GM03348 (cell line): ENCODE measurements around the gene FJX1.

ENCODE experiments used
- DNase-seq: peaks from one replicate; pipeline ENCODE4 v3.0.0; 2012; ENCODE audit warnings: low spot score

FJX1 gene, protein sequence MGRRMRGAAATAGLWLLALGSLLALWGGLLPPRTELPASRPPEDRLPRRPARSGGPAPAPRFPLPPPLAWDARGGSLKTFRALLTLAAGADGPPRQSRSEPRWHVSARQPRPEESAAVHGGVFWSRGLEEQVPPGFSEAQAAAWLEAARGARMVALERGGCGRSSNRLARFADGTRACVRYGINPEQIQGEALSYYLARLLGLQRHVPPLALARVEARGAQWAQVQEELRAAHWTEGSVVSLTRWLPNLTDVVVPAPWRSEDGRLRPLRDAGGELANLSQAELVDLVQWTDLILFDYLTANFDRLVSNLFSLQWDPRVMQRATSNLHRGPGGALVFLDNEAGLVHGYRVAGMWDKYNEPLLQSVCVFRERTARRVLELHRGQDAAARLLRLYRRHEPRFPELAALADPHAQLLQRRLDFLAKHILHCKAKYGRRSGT

DNA sequence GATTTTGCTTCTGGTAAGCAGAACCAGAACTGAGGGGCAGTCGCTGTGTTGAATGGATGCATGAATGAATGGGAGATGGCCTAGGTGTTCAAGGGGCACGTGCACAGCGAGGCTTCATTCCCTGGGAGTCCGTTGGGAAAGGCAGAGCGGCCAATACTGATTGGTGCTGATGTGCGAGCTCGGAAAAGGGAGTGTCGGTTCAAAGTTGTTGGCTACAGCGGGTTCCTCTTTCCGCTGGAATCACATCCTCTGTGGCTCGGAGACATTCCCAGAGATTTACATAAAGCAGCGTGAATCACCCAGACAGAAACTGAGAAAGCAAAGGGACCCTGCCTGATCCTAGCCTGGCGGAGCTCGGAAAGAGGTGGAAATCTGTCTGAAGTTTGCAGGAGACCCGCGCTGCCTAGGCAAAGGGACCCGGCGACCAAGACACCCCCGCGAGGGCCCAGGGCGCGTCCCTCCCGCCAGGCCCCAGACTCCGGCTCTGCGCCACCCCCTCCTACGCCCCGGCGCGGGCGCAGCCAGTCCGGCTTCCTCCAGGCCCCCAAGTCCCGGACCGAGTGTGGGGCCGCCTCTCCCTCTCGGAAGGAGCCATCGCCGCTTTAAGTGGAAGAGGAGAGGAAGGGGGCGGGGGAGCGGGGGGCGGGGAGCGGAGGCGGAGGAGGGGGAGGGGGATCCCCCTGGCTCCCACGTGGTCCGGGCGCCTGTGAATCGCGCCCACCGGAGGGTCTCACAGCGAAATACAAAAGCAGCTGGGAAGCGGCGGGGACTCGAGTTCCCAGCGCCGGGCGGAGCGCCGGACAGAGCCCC, at the start of gene FJX1:
FJX1 (plus strand) TSS at position 774 of the 810 bp plus-strand sequence. CDS start 177 bp downstream, outside the sequence.
- DNase-seq: peak; percentile 92

DNA sequence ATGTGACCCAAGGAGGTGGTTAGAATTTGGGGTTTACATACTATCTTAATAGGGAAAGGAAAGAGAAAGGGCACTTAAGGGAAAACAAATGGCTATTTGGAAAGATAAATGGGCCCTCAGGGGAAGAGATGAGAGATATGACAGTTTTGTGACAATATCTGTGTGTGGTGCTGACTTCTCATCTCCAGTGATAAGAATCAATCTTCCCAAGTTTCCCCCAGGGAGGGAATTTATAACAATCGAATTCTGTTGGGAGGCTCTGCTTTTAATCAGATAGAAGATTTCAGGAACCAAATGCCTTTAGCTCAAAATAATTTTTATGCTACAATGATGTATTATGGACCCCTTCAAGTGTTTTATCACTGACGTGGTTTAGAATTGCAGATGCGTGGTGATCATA, 46.6 kb upstream of the FJX1 start:
- no peak for DNase-seq

DNA sequence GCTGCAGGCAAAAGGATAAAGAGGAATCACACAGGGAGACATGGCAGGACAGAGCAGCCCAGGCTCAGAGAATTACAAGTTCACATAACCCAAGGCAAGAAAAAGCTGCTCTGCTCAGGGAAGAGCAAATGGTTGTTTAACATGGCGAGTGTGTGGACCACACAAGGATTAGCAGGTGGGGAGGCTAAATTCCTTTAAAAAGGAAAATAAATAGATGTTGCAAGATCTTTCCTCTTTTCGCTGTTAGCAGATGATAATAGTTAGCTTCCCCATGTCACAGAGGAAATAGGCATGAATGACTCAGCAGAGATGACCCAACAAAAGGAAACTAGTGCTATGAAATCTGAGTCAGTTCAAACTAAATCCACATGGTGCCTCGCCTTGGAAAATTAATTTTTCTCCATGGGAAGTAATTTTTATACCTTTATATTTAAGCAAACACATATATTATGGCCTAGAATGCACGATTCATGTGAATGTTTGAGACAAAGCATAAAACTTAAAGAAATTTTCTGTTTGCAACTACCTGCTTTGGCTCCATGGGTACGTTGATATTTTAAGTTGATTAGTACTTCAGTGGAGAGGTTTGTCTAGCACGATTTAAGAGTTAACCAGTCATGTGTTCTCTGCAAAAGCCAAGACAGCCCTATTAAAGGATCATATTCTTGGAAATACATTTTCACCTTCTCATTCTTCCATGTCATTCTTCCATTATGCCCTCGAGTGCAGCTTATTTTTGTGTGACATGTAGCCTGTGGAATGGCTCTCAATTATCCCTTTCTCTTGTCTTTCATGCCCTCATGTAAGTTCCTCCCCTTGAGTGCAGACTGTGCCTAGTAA, 38.5 kb upstream of the FJX1 start:
- DNase-seq: peak; percentile 85

DNA sequence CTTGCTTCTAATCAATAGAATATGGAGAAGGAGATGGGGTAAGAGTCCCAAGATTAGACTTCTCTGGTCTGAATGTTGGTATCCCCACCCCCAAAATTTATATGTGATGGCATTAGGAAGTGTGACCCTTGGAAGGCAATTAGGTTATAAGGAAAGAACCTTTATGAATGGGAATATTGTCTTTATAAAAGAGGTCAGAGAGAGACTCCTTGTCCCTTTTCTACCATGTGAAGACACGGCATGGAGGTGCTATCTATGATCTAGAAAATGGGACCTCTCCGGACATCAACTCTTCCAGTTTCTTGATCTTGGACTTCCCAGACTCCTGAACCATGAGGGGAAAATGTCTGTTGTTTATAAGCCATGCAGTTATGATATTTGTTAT, 37.9 kb upstream of the FJX1 start:
- DNase-seq: no peak

DNA sequence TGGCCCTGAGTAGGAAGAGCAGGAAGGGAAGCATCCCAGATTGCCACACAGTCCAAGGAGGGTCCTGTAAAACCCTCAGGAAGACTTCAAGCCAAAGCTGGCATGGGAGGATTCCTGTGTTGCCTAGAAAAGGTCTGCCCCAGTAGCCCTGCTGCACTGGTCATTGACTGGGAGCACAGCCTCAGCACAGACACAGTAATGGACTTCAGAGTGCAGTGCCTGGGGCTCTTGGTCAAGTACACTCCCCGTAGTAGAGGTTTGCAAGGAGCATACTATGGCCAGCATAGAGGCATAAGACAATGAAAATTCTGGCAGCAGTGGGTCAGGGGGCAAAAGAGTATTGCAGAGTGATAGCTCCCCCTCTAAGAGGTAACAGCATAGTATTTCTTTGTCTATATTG, 36.2 kb upstream of the FJX1 start:
- DNase-seq: no peak

DNA sequence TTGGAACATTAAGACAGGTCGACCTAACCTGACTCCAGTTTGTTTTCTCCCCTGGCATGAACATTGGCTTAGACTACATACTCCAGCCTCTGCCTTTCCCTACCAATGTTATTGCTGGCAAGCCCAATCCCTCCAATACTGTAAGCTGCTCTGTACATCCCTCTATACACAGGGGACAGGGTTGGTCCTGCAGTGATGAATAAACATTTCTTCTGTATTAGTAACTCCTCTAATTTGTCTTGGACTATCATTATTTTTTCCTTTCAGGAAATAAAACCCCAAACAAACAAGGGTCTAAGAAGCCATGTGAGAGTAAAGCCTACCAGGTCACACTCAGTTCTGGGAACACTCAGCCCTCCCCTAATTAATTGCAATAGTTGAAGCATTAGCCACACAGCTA, 35.1 kb upstream of the FJX1 start:
- peak; percentile 51 for DNase-seq

DNA sequence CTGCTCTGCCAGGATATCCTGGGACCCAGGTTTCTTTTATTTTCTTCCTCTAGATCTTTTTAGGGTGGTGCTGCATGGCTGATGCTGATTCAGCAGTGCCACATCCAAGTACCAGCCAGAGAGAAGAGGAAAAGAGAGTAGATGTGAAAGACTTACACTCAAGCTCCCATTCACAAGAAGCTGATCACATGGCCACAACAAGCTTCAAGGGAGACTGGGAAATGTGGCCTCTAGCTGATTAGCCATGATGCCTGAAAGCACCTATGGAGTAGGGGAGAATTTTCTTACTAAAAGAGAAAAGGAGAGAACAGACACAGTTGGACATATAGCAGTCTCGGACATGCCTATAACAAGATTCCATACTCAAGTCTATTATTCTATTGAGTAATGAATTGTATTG, 34.4 kb upstream of the FJX1 start:
- DNase-seq: no peak

DNA sequence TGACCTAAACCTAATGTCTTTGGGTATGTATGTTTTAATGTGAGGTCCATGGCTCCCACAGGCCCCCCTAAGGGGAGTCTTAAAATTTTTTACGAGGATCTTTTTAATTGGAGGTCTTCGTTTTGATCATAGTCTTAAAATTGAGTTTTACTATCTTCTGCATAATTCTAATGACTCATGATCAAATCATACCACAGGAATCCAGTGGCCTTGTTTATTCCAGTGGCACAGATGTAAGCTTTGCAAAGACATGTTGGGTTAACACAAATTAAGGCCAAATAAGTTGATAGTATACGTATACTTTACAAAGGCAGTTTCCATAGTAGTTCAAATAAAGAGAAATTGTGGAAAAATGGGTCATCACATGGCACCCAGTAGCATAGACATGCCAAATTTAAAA, 33.9 kb upstream of the FJX1 start:
- DNase-seq: peak; percentile 41

DNA sequence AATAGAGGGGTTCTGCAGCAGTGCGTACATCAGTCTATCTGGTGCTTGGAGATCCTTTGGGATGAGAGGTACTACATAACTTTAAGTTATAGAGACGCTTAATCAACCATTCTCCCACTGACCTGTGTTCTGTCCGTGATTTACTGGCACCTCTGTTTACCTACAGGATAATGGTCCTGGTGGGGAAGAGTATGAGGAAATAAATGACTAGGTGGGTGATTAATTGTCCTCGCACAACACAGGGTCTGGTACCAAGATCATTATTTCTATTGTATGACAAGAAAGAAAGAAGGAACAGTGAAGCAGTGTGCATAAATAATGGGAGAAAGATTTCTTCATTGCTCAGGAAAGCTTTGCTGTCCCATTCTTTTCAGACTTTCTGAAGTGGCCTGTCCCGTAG, 32.8 kb upstream of the FJX1 start:
- DNase-seq: no peak

DNA sequence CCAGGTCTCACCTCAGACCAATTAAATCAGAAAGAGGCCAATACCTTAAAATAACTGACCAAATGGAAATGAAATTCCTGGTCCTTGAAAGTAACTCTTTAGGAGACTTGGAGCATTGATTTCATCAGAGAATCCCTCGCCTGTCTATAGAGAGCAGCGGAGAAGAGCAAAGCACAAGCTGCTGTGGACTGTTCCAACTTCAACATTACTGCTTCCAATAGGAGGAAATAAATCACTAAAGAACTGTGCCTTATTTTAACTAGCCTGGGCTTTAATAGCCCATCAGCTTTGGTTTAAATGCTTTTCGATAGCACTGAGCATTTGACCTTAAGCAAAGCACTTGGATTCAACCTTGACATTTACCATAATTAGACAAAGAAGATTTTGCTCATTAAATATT, 32.0 kb upstream of the FJX1 start:
- no peak for DNase-seq

DNA sequence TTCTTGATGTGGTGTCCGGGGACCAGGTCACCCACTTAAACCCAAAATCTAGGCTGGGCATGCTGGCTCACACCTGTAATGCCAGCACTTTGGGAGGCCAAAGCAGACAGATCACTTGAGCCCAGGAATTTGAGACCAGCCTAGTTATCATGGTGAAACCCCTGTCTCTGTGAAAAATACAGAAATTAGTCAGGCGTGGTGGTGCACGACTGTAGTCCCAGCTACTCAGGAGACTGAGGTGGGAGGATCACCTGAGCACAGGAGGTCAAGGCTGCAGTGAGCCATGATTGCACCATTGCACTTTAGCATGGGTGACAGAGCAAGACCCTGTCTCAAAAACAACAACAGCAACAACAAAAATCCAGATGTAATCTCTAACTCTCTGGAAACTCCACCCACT, 30.3 kb upstream of the FJX1 start:
- DNase-seq: no peak

DNA sequence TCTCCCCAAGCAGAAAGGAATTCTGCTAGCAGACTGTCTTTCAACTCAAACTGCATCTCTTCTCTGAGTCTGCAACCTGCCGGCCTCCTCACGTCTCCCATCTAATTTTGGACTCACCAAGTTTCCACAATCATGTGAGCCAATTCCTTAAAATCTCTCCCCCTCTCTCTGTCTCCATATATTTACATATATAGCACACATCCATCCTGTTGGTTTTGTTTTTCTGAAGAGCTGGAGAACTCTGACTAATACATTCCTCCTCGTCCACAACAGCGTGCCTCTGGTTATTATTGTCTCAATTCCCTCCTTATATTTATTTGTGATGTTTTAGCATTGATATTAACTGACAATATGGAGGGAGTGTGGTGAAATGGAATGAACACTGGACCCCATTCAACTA, 29.6 kb upstream of the FJX1 start:
- DNase-seq: peak; percentile 39

DNA sequence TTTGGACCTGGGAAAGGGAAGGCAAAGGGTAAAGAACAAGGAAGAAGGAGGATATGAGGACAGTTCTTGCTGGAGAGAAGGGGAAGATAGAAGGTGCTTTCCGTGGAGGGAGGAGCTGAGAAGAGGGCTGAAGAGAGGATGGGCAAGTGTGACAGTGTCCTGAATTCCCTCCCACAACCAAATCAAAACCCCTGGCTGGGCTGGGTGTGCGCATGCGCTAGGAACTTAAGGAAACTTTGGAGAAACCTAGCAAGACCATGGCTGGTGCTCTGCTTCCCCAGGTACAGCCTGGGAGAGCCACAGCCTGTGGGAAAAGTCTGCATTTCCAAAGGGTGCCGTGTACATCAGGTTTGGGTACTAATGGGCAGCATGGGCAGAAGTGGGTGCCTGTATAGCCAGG, 29.0 kb upstream of the FJX1 start:
- no peak for DNase-seq

DNA sequence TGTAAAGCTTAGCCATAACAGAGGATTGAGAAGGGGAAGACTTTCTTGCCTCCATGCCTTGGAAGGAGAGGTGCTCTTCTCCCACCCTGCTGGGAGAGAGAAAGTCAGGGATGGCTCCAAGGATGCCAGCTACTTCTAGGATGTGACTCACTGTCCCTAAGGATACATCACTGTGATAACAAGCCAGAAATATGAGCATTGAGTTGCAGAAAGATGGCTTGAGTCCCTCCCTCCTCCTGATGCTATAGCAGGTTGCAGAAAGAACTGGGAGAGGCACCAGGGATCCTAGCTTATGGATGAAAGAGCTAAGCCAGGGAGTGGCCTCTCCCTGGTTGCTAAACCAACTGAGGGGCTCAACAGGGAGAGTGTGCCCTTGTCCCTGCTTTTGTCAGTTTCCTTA, 27.8 kb upstream of the FJX1 start:
- DNase-seq: peak; percentile 25

DNA sequence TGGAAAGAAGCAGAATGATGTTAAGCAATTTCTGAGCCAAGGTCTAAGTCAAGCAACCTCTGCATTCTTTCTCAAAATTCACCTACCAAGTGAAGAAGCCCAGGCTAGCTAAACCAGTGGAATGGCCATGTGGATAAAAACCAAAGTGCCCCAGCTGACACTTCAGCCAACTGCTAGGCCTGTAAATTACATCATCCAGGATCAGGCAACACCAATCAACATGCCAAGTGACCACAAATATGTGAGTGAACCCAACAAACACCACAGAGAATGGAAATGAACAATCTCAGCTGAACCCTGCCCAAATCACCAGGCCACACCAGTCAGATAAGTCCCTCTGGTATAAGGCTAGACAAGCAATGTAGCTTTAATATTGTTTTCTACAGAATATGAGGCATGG, 25.1 kb upstream of the FJX1 start:
- DNase-seq: peak; percentile 87

DNA sequence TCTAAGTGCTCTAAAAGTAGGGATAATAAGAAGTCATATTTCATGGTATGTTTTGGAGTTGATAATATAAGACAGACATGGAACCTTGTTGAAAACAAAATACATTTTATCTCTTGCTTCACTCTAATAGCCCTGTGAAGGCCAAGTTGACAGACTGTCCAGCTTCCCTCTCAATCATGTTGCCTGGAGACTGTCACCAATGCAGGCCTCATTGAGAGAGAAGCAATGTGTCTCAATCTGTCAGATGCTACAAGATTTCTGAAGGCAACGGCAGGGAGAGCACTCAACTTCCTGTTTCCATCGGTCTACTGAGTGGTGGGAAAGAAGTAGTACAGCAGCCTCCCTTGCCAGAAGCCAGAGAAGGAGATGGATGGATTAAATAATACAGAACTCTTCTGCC, 23.6 kb upstream of the FJX1 start:
- no peak for DNase-seq

DNA sequence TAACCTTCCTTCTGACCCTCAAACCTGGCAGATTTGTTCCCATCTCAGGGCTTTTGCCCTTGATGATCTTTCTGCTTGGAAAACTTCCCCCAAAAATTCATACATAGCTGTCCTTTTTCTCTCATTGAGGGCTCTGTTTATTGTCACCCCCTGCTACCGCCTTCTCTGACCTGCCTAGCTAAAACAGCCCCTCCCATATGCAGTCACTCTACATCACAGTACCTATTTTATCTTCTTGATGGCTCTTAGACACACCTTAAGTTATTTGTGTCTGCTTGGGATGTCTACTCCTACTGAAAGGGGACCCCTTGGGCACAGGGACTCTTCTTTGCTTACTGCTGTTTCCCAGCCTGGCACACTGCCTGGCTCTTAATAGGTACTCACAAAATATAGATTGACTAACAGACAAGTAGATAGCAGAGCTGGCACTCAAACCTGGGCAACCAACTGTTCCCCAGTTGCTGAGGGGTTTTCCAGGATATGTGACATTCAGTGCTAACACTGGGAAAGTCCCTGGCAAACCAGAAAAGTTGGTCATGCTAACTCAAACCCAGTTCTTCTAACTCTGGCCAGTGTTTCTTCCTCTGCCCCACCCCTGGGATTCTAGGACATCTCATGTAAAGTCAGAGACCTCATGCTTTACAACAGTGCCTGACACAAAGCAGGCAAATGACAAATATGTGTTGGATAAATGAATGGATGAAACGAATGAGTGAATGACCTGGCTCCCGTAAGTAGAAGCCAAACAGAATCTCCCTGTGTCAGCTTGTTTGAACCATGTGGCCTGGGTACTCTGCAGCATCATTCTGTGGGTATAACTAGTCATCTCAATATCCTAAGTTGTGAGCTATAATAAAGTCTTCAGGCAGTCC, 19.8 kb upstream of the FJX1 start:
- no peak for DNase-seq

DNA sequence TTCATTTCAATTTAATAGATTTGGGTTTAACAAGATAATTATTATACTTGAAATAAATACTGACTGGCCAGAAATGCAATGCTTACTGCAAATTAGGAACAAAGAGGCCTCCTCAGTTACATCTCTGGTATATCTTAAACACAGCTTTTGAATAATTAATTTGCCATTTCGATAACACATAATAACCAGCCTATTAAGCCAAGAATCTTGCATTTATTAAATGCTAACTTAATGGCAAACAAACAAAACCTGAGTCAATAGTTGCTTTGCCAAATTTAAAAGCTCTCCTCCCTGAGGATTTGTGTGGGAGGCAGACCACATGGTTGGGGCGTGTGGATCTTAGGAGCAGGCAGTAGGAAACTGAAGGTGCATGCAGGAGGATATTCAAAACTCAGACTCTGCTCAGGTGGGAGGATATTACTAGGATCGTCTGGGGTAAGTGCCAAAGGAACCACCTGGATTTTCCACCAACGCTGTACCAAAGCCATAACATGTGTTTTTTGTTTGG, 17.9 kb upstream of the FJX1 start:
- DNase-seq: peak; percentile 19

DNA sequence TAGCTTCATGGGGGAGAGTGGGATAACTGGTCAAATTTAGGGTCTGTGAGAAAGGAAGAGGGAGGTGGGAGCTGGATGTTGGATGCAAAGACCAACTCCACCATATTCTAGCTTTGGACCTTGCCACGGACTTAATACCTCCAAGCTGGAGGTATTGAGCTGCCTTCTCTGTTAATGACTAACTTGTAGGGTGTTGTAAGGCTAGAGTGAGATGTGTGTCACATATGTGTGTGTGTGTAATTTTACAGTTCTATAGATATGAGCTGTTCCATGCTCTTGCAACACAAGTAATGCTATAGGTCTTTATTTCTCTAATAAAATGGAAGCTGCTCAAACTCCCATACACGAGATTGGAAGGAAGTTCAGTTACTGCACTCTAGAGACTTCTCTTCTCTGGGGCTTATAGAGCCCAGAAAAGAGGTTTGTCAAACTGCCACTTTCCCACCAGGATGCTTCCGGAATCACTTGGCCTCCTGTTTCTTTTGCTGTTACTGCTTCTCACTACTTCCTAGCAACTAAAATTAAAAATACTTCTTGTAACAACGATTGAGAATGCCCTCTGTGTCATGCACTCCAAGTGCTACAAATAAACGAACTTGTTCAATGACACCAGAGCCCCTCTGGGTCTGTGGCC, 16.0 kb upstream of the FJX1 start:
- DNase-seq: no peak

DNA sequence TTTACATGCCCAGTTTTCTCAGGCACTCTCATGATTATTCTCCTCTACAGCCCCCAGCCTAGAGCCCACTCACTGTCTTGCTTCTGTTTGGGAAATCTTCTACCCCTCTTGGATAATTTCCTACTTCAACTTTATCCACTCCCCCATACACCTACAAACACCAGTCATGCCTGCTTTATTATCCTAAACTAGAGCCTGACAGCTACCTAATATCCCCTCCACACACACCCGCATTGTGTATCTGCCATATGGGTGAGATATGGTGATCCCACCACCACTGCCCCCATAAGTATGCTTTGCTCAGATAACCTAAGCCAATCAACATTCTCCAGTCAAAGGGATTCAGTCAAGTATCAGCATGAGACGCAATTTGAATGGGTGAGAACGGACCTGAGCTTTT, 15.3 kb upstream of the FJX1 start:
- no peak for DNase-seq

DNA sequence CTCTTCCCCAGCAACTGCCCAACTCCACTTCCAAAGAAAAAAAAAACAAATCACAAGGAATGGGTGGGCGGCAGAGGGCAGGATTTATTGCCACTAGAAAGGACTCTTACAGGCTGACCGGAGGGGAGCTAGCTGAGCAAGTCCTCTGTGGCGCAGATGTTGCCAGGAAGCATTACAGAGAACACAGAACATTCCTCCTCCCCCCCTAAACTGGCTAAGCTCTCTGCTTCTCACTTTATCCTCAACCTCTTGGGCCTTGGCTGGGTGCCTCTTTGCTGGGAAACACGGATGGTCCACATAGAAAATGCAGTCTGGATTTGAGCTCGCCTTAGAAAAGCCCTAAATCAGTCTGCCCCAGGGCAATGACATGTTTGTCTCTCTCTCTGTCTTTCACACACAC, 12.6 kb upstream of the FJX1 start:
- DNase-seq: peak; percentile 56
